SIG-M5 treated with dmso at 0.1 percent for 504 hours (cell line): ENCODE results near the gene COPB1.
A peak's percentile ranks its signal among the peaks of the same experiment; 100 is the strongest.

Source experiments
- DNase-seq: peaks from one replicate; lab custom pipeline; 2025; ENCODE audit not compliant: unreplicated experiment; lab: John Stamatoyannopoulos, UW

COPB1 gene

GRCh38 chr11:14506532-14506931 lies 6.9 kb upstream of the COPB1 start:
- DNase-seq = no peak

- DNase-seq = no peak
These were observed 3.4 kb upstream of the COPB1 start for GRCh38 chr11:14503023-14503422.

- DNase-seq = no peak
These were observed 2.4 kb upstream of the COPB1 start for GRCh38 chr11:14502039-14502438.

- DNase-seq = peak; percentile 50
These were observed 605 bp upstream of the COPB1 start for GRCh38 chr11:14500181-14500651.

DNA sequence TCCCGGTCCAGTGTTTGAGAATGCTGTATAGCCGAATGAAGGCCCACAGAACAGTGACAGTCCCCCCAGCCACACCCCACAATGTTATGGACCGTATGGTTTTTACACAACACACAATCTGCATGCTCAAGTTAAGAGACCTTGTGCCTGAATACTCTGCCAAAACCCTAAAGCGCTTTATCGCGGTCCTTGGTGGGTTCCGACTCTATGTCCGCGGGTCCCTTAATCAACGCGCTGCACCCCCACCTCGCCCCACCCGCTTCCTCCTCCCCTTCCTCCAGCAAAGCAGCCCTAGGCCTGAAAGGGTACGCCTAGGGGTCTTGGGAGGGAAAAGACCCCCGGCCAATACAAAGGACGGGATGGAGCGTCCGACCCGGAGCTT lies 442 bp downstream of the COPB1 start:
- DNase-seq = no peak

DNA sequence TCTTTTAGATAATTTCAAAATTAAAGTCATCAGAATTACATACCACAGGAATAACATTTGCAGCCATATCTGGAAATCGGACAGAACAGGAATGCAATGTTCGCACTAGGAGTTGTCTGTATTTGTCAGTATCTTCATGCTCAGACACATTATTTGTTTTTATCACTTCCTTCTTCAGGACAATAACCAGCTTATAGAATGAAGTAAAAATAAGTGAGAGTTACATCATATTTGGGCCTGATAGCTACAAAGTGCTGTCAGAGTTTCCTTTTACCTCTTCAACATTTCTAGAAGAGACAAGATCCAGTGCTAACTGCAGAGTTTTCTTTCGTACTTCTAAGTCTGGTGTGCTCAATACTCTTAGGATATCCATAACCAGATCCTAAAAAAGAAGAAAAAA lies 18.9 kb downstream of the COPB1 start:
- DNase-seq = no peak

- DNase-seq = no peak
These were observed 28.5 kb downstream of the COPB1 start for GRCh38 chr11:14471127-14471526.

DNA sequence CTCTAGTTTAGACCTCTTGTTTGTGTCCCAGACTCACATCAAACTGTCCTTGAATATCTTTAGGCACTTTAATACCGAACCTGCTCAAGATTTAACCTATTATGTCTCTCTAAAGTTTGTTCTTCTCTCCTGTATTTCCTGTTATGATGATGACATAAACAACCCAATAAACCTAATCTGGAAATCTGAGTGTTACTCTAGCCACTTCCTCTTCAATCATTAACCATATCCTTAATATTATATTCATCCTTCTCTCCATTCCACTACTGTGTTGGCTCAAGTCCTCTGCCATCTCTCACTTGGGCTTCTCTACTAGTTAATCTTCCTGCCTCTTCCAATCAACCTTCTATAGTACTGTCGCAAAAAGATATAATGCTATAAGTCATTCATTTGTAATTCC lies 36.0 kb downstream of the COPB1 start:
- DNase-seq = no peak

DNA sequence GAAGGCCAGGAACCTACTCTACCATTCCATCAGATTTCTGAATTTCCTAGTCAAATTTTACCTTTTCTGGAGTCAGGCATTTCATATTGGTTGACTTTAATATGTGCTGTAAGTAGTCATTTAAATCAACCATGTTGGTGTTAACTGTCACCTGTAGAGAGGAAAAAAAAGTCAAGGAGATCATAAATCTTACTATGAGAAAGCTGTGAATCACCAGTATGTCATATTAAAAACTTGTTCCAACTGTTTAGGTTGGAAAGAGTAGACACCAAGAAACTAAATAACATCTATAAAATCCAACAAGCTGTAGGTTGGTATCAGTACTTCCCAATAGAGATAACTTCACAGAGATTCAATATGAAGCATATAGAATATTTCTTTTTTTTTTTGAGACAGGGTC lies 39.5 kb downstream of the COPB1 start:
- DNase-seq = no peak

- no peak for DNase-seq
These were observed 41.2 kb downstream of the COPB1 start for GRCh38 chr11:14458377-14458776.

DNA sequence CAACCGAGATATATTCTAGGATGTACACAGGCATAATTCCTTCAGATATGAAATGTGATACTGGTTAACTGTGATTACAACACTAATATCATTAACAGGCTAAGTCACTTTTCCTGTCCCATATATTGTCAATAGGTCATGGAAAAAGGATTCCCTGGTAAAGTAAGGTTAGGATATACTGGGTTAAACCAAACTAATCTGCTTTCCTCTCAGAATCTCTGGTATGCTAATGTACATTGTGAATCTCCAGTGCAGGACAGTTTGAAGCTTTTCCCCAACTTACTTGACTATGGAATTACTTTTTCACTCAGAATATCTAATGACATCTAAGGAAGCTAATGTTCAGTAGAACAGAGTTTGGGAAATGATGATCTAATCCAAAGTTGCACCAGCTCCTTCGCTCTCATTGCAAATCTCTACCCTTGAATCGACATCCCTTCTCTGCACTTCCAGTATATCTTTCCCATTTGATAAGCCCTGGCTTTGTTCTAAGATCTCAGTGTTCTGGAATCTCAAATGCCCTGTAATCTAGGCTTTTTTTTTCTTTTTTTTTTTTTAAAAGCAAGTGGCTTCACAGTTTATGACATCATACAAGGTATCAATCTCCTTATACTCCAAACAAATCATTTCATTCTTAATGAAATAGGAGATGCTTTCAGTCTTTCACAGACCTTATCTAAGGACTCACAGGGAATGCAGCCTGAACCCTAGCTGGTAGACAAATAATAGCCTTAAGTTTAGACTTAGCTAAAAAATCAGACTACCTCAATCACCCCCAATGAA lies 43.8 kb downstream of the COPB1 start:
- DNase-seq = no peak

DNA sequence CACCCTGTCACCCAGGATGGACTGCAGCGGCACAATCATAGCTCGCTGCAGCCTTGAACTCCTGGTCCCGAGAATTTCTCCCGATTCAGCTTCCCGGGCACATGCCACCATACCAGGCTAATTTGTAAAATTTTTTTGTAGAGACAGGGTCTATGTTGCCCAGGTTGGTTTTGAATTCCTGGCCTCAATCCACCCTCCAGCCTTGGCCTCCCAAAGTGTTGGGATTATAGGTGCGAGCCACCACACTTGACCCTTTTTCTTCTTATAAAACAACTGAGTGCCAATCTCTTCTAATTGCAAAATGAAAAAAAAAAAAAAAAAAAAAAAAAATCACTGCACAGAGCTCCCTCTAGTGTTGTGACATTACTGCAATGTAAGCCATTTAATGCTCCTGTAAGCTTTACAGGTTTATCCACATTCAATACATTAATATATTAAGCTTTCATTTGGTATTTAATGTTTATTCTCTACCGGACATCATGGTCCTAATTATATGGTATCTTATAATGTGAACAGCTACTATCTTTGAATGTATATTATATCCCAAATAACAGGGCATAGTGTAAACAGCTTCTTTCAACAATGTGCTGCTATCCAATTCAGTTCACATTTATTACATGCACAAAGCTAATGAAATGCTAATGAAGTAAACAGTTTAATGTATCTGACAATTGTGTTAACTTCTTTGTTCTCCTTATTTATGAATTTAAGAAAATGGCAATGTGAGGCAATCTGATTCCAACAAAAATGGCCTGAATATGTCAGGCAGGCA lies 44.6 kb downstream of the COPB1 start:
- DNase-seq = peak; percentile 7

- DNase-seq = peak; percentile 11
These were observed 47.8 kb downstream of the COPB1 start for GRCh38 chr11:14451825-14452224.

GRCh38 chr11:14449302-14449714 lies 50.3 kb downstream of the COPB1 start:
- DNase-seq = no peak

DNA sequence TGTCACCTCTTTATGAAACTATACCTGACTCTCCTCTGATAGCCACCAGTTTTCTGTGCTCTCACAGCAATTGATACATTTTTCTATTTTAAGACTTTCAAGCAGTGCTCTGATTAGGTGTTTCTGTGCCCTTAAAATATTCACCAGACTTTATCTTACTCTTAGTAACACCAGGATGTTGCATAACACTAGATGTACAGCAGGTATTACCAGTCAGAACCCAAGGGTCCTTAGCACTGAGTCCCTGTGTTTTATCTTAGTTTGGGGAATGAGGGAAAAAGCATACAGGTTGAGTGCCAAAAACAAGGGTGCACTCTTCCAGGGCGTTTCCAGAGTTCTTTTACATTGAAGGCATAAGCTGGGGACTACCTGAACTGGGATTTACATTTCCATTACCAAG lies 51.4 kb downstream of the COPB1 start:
- no peak for DNase-seq

- DNase-seq = no peak
These were observed 52.9 kb downstream of the COPB1 start for GRCh38 chr11:14446701-14447169.

GRCh38 chr11:14445542-14446530 lies 53.8 kb downstream of the COPB1 start:
- DNase-seq = no peak

GRCh38 chr11:14444441-14445189 lies 55.0 kb downstream of the COPB1 start:
- no peak for DNase-seq

- DNase-seq = no peak
These were observed 56.0 kb downstream of the COPB1 start for GRCh38 chr11:14443638-14444037.
